Measurements from ENCODE around the gene ARF6. TPM values are rescaled to one million over a fixed set of nuclear protein-coding genes. Genes with fewer than 3 reads are reported as not detected.

The ARF6 gene
- total and polyA plus RNA-seq, 7 donors: 19.0 to 43.1 (median 27.1) TPM

DNA sequence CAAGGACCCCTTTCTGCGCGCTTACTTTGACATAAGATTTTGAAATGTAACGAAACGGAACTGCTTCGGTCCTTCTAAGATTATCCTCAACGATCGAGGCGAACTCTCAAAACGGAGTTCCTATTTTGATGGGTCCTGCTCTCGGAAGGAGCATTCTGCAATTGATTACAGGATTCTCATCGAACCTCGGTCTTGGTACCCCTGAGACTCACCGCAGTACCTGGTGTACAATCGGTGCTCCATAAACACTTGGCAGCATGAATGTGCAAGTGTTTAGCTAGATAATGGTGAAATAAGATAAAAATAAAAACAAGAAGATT lies 39.8 kb upstream of the ARF6 start:
- Histone ChIP-seq H3K27me3 (ENCODE audit: insufficient read depth in 3 of 3, low read length in 2 of 3) (no peaks in the 10 kb centered on the region), H3K9me3 (no peaks in the 10 kb centered on the region), H3K4me3 (peak overlapping the region; percentile 84), H3K27ac (peak overlapping the region; percentile 95), H3K4me1 (peaks cover 28% of the 10 kb centered on the region), H3K36me3 (ENCODE audit: insufficient read depth in 1 of 2, low read depth in 1 of 2) (peaks cover 3 to 26% of the 10 kb centered on the region in 2 donors)
- WGBS, 3 donors: 1 to 2% (median 1%) methylated on average over 14 of the region's 14 CpGs
- intact Hi-C loops (cut with DNase I): loop anchor here (2.0 to 10.0 kb wide), 2 partner anchors 218 kb away; partner anchors contain the start of gene DNAAF2 (in 2 of the 2)
- TF ChIP-seq, protein P1, sequence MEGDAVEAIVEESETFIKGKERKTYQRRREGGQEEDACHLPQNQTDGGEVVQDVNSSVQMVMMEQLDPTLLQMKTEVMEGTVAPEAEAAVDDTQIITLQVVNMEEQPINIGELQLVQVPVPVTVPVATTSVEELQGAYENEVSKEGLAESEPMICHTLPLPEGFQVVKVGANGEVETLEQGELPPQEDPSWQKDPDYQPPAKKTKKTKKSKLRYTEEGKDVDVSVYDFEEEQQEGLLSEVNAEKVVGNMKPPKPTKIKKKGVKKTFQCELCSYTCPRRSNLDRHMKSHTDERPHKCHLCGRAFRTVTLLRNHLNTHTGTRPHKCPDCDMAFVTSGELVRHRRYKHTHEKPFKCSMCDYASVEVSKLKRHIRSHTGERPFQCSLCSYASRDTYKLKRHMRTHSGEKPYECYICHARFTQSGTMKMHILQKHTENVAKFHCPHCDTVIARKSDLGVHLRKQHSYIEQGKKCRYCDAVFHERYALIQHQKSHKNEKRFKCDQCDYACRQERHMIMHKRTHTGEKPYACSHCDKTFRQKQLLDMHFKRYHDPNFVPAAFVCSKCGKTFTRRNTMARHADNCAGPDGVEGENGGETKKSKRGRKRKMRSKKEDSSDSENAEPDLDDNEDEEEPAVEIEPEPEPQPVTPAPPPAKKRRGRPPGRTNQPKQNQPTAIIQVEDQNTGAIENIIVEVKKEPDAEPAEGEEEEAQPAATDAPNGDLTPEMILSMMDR (IDR thresholded peaks at IDR 0.05): no peak
- no peak for DNase-seq
- peak in 1 of 4 donors; percentile 1 for ATAC-seq

DNA sequence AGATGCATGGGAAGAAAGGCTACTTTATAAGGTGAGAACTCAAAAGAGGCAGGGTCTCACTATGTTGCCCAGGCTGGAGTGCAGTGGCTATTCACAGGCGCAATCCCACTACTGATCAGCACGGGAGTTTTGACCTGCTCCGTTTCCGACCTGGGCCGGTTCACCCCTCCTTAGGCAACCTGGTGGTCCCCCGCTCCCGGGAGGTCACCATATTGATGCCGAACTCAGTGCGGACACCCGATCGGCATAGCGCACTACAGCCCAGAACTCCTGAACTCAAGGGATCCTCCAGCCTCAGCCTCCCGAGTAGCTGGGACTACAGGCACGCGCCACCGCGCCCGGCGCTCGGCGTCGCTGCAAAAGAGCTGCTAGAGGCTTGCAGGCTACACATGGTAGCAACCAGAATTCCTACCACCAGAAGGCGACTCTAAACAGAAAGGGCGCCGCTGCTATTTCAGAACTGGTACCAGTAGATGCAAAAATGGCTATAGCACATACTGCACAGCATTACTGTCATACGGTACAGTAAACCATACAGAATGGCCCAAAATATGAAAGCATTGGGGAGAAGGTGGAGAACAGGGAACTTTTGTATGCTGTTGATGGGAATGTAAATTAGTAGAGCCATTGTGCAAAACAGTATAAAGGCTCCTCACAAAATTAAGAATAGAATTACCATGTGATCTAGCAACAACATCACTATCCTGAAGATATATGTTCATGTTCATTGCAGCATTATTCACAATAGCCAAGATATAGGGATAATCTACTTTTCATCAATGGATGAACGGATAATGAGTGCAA lies 39.1 kb upstream of the ARF6 start:
- no peaks in the 10 kb centered on the region for H3K9me3 ChIP-seq
- peaks cover 3 to 20% of the 10 kb centered on the region in 2 donors for H3K36me3 ChIP-seq (ENCODE audit: insufficient read depth in 1 of 2, low read depth in 1 of 2)
- 19 to 22% (median 21%) methylated on average over 24 to 27 of the region's 27 CpGs for WGBS, 3 donors
- peak; percentile 61 to 75 (median 72) for ATAC-seq
- TF ChIP-seq, protein P1 (IDR thresholded peaks at IDR 0.05): peak; percentile 72
- H3K27me3 ChIP-seq (ENCODE audit: insufficient read depth in 3 of 3, low read length in 2 of 3): no peaks in the 10 kb centered on the region
- peaks cover 32% of the 10 kb centered on the region for H3K4me1 ChIP-seq
- peak; percentile 59 to 70 for DNase-seq
- peak overlapping the region; percentile 84 for H3K4me3 ChIP-seq
- intact Hi-C loops (cut with DNase I): loop anchor here (2.0 to 10.0 kb wide), 2 partner anchors 219 kb away; partner anchors contain the start of gene DNAAF2 (in 2 of the 2)
- H3K27ac ChIP-seq: peak overlapping the region; percentile 95

DNA sequence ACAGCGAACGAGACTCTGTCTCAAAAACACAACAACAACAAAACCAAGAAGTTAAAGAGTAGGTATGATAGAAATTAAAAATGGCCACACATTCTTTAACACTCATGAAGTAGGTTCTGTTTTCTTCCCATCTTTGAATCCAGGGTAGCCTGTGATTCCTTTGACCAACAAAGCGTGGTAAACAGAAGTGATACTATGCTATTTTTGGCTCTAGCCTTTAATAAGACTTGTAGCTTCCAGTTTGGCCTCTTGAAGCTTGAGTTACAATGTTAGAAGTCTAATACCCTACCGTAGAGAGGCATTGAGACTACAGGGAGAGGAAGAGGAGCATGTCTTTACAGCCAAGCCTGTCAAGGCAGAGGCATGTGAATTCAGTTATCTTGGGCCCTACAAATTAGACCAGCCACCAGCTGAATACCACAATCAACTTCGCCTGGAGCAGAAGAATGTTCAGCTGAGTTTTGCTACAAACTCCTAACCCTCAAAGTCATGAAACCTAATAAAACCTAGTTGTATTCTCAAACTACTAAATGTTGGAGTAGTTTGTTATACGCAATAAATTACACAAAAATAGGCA lies 35.4 kb upstream of the ARF6 start:
- 41 to 60% (median 47%) methylated on average over 6 of the region's 6 CpGs for WGBS, 3 donors
- Histone ChIP-seq H3K36me3 (ENCODE audit: insufficient read depth in 1 of 2, low read depth in 1 of 2) (no peaks in the 10 kb centered on the region), H3K4me1 (peaks cover 9% of the 10 kb centered on the region), H3K4me3 (peak overlapping the region; percentile 5), H3K27me3 (ENCODE audit: insufficient read depth in 3 of 3, low read length in 2 of 3) (no peaks in the 10 kb centered on the region), H3K27ac (peak overlapping the region; percentile 86), H3K9me3 (no peaks in the 10 kb centered on the region)
- peak in 3 of 4 donors; percentile 25 to 45 (median 29) for ATAC-seq
- TF ChIP-seq, protein P1 (IDR thresholded peaks at IDR 0.05): no peak
- DNase-seq: no peak
- intact Hi-C loops (cut with DNase I): loop anchor here in 1 of 2 donors (10.0 kb wide), 1 partner anchor 223 kb away; the partner anchor contains the start of gene DNAAF2

DNA sequence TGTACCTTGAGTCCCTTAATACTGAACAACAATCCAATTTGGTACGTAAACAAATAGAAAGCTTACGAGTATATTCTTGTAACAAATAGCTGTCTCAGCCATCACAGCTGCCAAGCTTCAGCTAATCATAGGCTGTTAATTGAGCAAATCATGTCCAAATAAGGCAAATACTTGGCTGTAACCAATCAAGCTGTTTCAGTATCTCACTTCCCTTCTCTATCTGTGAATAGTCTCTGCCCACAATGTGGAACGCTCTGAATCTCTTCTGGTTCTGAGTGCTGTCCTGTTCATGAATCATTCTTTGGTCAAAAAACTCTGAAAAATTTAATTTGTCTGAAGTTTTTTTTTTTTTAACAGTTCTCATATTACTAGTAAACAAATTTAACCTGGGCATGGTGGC lies 34.5 kb upstream of the ARF6 start:
- ATAC-seq: no peak
- no peaks in the 10 kb centered on the region for H3K9me3 ChIP-seq
- H3K4me3 ChIP-seq: no peak overlapping the region
- no peak for DNase-seq
- TF ChIP-seq, protein P1 (IDR thresholded peaks at IDR 0.05): no peak
- no peaks in the 10 kb centered on the region for H3K36me3 ChIP-seq (ENCODE audit: insufficient read depth in 1 of 2, low read depth in 1 of 2)
- 72 to 89% (median 79%) methylated on average over 3 of the region's 3 CpGs for WGBS, 3 donors
- no peaks in the 10 kb centered on the region for H3K27me3 ChIP-seq (ENCODE audit: insufficient read depth in 3 of 3, low read length in 2 of 3)
- intact Hi-C loops (cut with DNase I): loop anchor here in 1 of 2 donors (10.0 kb wide), 1 partner anchor 224 kb away; the partner anchor contains the start of gene DNAAF2
- peak overlapping the region; percentile 86 for H3K27ac ChIP-seq
- peaks cover 9% of the 10 kb centered on the region for H3K4me1 ChIP-seq

Measured in psoas muscle (tissue), 8 donors.